ENCODE data around the gene CYP2U1.

- TF ChIP-seq, protein P1, sequence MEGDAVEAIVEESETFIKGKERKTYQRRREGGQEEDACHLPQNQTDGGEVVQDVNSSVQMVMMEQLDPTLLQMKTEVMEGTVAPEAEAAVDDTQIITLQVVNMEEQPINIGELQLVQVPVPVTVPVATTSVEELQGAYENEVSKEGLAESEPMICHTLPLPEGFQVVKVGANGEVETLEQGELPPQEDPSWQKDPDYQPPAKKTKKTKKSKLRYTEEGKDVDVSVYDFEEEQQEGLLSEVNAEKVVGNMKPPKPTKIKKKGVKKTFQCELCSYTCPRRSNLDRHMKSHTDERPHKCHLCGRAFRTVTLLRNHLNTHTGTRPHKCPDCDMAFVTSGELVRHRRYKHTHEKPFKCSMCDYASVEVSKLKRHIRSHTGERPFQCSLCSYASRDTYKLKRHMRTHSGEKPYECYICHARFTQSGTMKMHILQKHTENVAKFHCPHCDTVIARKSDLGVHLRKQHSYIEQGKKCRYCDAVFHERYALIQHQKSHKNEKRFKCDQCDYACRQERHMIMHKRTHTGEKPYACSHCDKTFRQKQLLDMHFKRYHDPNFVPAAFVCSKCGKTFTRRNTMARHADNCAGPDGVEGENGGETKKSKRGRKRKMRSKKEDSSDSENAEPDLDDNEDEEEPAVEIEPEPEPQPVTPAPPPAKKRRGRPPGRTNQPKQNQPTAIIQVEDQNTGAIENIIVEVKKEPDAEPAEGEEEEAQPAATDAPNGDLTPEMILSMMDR (IDR thresholded peaks at IDR 0.05; ENCODE audit: insufficient read depth, low read length, poor library complexity, severe bottlenecking) = no peak
- no peak for TF ChIP-seq EZH2phosphoT487 (conservative IDR thresholded peaks at IDR 0.05; ENCODE audit: low read length)
These were observed 35.6 kb downstream of the CYP2U1 start for GRCh38 chr4:107966903-107967302.

All from SU-DHL-6 (cell line).